Measurements from ENCODE around the gene DOK6.

DNA sequence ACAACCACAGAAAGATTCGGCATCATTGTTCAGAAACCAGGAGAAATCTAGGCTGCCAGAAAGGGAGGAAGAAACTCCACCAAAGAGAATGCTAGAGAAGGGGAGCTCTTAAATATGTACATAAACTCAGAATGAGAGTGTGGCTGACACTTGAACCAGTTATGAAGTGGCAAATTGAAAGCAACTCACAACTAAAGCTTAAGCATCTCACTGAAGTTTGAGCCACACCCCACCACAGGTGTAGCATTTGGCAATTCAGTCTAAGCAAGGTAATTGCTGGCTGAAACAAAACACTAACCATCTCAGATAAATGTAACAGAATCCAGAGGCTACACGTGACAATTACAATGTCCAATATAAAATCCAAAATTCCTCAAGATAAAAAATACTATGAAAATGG, 168.4 kb downstream of the DOK6 start:
- TF ChIP-seq EZH2 (IDR thresholded peaks at IDR 0.05; ENCODE audit: borderline replicate concordance, low read depth, low read length, severe bottlenecking): no peak
- TF ChIP-seq, protein P1, sequence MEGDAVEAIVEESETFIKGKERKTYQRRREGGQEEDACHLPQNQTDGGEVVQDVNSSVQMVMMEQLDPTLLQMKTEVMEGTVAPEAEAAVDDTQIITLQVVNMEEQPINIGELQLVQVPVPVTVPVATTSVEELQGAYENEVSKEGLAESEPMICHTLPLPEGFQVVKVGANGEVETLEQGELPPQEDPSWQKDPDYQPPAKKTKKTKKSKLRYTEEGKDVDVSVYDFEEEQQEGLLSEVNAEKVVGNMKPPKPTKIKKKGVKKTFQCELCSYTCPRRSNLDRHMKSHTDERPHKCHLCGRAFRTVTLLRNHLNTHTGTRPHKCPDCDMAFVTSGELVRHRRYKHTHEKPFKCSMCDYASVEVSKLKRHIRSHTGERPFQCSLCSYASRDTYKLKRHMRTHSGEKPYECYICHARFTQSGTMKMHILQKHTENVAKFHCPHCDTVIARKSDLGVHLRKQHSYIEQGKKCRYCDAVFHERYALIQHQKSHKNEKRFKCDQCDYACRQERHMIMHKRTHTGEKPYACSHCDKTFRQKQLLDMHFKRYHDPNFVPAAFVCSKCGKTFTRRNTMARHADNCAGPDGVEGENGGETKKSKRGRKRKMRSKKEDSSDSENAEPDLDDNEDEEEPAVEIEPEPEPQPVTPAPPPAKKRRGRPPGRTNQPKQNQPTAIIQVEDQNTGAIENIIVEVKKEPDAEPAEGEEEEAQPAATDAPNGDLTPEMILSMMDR (IDR thresholded peaks at IDR 0.05; ENCODE audit: extremely low read depth in 1 of 2, insufficient read depth in 1 of 2, low read depth in 1 of 2, low read length in 2 of 2): no peak
- TF ChIP-seq POLR2A (IDR thresholded peaks at IDR 0.05; ENCODE audit: low read depth, low read length): no peak

Data from endothelial cell of umbilical vein (primary cell).